HG02943 (cell line): ENCODE data around the gene HHATL.
"Not testable (repeated sequence)": the region's sequence is repeated elsewhere in the genome, so short reads cannot be mapped to it uniquely, and the experiment has no call there.

ENCODE experiments used
- ATAC-seq: cut with Tn5 transposase; IDR thresholded peaks from one replicate; pipeline ENCODE4 v1.9.1; 2021; ENCODE audit warnings: mild to moderate bottlenecking, low read depth, moderate library complexity; ENCODE audit not compliant: unreplicated experiment

Gene HHATL

DNA sequence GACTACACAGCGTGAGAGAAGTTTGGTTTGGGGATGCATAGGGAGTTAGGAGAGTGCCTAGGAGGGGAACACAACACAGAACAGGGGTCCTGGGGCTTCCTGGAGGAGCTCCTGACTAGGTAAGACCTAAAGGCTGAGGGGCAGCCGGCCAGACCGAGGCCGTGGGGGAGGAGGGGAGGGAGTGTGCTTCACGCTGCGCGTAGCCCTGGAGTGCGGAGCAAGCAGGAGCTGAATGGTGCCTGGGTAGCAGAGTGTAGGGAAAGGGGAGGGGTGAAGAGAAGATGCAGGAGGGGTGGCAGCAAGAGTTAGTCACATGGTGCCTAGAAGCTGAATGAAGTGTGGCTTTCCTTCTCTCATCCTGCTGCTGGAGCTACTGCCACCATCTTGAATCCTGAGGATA, 32.4 kb upstream of the HHATL start:
- no peak for ATAC-seq

DNA sequence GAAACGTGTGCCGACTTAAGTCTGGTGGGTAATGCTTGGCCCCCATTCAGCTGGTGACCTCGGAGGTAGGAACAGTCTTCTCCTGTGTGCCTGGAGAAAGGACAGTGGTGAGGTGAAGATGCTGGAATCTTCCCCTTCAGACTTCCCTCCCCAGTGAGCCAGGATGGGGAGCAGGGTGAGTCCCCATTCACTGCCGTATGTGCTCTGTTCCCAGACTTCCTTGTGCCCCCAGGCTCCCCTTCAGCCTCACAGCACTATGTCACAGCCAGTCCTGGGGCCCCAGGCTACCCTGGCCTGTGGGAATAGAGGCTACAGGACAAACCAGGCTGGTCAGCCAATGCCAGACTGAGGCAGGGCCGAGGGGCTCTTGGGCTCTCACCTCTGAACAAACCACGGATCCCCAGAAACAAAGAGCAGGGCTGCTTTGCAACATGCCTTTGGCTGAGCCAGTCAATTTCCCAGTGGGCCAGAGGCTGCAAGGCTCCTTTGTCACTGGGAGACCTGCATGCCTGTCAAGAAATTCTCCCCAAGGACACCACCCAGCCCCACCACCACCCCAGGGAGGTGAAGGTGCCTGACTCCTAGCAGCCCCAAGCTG, 31.8 kb upstream of the HHATL start:
- no peak for ATAC-seq

DNA sequence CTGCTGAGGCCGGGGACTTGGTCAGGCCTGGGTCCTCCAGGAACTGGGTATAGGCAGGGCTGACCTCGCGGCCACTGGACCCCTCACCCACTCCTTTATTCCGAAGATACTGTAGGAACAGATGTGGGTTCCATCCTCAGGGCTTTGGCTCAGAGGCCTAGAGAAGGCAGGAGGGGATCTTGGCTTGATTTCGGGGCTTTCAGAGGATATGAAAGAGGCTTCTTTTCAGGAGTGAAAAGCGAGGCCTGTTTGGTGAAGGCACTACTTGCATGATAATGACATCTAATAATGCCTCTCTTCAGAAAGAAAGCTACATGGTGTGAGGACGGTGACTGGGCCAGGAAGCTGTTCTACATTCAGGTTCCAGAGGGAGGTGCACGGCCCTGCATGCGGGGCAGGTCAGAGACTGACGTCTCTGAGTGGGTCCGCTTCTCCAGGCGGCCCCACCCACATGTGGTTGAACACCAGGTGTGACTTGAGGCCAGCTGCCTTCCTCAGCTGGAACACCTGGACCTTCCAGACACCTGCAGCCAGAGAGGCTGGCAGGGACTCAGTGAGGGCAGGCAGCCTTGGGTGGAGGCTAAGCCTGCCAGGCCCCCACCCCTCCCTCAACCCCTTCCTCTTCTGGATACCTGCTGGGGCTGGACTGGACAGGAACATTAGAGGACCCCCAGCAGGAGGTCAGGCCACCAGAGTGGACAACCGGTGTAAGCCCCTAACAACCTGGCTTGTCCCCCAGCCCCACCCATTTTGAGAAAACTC, 31.1 kb upstream of the HHATL start:
- ATAC-seq, result no peak

DNA sequence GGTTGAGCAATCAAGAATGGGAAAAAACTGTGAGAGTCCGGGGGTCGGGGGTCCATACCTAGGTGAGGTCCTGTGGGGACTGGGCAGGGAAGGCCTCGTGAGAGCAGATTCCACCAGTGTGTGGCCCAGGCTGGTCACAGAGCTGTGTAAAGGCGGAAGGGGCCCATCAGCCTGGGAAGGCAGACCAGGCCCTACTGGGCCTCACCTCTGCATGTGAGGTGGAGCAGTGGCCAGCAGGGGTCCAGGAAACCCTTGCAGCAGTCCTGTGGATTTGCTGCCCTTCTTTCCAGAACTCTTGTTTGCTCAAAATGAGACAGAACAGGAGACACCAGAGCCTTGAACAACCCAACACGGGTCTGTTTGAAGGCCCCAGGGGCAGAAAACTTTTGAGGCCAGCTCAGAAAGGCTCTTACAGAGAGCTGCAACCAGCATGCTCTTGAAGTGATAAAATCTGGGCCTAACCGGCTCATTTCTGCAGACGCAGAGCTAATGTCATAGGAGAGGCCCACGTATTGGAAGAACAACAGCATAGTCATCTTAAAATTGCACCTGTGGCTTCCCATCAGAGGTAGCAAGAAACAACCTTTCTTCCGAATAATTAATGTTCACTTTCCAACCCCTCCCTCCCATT, 30.3 kb upstream of the HHATL start:
- ATAC-seq, result no peak

DNA sequence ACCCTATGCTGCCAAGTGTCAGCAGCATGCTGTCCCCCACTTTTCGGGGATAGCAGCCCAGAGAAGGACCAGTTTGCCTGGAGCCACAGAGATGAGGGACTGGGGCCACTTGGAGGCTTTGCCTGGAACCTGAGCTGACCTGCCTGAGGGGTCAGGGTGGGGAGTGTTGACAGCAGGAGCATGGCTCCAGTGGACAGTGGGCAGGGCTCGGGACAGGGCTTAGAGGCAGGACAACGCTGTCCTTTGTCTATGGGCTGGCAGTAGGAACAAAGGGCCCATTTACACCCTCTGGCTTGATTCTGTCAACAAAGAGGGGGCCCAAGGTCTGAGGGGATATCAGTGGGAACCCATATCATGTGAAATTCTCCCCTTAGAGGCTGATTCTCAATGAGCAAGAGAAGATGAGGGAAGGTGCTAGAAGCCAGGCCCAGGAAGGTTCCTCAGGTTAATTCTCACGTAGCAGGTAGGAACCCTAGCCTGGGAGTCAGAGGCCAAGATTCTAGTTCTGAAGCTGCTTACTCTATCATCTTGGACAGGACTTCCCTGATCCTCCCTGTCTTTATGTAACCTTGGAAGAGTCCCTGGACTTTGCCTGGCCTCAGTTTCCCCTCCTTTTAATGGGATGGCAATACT, 29.7 kb upstream of the HHATL start:
- ATAC-seq, result no peak

DNA sequence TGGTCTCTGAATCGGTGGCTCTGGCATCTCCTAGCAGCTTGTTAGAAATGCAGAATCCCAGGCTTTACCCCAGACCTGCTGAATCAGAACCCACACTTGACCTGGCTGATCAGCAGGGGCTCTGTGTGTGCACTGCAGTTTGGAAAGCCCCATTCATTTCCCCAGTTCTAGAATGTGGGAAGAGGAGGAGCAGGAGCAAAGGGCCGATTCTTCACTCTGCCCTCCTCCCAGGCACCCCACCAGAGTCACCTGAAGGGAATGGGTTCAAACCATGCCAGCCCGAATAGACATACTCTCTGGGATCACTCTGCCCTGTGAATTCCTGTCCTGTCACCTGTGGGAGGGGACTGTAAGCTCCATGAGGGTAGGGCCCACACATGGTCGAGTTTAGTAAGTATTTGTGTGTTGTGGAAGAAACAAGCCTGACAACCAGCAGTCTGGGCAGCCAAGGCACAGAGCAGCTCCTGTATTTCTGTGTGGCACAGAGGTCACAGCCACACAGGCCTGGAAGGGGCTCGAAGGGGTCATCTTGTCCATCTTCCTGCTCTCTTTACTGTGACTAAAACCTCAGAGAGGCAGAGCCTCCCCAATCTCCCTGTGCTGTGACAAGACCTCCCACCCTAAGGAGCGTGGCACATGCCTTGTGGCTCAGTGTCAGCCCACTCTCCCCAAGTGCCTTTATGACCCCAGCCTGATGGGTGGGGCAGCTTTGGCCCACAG, 29.0 kb upstream of the HHATL start:
- no peak for ATAC-seq

DNA sequence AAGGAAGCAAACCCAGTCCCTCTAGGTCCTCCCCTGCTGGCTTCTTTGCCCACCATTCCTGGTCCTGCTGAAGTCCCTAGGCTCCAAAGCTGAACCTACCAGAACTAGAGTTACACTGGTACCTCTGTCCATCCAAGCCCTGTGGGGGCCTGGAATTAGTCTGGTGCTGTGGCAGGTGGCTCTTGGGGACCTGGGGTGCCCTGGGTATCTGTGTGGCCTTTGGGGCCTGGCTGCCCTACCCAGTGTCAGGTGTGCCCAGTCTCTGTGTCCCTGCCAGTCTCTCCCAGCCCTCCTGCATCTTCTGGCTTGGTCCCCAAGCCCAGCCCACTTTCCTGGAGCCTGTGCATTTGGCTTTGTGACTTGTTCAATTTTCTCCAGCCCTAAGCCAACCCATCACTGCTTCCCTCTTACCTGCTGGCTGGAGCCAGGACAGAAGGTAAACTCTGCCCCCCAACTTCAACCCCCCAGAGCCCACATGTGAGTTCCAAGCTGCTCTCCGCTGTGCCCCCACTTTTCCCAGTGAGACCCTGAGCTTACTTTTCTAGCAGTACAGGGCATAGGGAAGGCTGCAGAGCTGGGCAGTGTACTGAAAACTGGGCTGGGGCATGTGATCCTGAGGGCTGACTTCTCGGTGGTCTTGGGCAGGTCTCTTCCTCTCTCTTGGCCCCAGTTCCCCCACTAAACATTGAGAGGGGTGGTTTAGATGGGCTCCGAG, 28.3 kb upstream of the HHATL start:
- no peak for ATAC-seq

DNA sequence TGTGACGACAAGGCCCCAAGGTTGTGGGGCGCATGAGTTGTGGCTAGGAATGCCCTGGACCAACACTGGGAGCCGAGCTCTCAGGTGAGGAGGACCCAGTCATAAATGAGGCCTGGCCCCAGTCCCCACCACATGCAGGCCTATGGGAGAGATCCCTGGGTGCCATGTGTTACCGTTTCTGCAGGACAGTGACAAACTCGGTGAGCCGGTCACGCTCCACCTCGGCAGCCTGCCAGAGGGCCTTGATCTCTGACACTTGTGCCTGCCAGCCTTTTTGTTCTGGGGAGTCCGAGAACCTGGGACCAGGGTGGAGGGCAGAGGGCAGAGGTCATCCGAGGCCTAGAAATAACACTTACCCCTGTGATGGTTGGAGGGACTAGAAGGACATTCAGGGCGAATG, 27.7 kb upstream of the HHATL start:
- ATAC-seq, result no peak

DNA sequence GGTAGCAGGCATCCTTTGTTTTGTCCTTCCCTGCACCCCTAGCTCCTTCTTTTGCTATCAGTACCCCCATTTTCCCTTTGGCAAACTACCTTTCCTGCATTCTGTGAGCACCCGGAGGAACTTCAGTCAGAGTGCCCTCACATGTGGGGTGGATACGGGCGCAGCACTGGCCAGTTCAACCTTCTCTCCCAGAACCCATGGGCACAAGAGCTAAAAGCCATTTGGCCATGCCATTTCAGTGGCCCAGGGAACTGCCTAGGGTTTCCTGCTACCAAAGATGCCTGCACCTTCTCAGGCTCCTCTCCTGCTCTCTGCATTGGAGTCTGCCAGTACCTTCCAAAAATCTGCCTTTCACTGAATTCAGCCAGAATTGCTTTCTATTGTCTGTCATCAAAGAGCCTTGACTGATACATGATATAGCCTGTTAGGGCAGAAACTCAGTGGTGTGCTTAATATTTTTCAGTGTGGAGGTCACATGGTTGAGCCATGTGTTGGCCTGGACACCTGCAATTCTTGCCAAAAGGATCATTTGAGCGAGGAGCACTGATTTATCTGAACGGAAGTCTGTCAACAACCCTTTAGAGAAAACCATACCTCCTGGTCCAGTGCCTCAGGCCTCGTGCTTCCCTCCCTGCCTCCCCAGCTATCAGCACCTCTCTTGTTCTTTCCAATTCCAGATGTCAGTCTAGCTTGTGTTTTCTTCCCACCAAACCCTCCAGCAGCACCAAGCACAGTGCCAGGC, 27.0 kb upstream of the HHATL start:
- no peak for ATAC-seq

DNA sequence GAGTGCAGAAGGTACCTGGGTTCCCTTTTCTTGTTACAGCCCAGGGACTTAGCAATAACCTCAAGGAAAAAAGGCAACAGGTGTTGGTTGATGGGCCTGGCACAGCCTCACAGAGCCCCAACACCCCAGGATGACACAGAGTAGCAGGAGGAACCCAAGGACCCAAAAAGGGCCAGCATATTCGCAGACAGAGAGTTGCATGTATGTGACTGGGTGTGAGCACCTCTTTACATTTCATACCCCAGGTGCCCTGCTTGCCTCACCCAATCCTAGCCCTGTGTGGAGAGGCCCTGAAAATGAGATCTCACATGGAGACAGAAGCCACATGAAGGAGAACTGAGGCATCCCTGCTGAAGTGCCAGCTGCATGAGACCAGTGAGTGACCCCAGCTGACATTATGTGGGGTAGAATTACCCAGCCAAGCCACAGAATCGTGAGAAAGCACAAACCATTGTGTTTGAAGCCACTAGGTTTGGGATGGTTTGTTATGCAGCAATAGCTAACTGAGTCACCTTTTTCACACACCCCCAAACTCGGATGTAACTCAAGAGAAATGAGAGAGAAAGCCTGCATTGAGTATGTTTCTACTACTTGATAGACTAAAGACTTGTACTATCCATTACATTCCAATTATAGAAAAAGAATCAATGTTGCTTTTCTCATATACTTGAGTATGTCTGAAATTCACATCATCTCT, 26.2 kb upstream of the HHATL start:
- no peak for ATAC-seq

DNA sequence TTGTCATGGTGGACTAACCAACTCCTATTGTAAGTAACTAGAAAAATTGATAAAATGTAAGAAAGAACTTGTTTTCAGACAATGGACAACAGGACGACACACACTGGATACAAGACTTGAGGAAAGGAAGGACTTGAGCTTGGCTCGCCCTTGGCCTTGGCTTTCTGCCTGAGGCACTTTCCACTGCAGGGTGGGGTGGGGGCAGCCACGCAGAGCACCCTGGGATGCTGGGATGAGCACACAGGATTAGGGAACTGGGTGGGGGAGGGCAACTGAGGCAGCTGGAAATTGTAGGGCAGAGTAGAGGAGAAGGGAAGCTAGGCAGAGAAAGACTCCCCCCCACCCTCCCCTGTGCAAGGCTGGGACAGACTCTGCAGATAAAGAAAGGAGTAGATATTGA, 25.5 kb upstream of the HHATL start:
- ATAC-seq, result no peak

DNA sequence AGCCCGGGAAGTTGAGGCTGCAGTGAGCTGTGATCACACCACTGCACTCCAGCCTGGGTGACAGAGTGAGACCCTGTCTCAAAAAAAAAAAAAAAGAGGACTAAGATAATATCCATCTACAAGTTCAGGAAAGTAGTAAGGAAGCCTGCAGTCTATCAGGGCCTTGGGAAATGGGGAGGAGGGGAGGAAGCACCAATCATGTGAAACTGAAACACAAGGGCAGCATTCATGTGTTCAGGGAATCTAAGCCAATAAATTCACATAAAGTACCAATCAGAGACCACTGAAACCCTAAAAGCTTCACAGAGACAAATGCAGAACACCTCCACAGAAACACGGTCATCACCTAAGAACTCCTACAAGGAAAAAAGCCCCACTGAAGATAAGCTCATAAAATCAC, 22.9 kb upstream of the HHATL start:
- ATAC-seq, result no peak

DNA sequence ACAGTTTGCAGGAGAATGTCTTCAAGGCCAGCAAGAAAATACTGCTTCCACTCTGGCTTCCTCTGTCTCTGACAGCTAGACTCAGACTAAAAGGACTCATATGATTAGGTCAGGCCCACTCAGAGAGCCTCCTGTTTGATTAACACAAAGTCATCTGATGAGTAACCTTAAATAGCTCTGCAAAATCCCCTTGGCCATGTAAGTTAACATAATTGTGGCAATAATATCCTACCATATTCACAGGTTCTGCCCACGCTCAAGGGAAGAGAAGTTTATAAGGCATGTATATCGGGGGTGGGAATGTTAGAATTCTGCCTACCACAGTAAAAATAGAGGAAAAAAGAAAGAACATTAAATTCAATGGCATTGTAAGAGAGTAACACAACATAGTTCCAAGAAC, 20.6 kb upstream of the HHATL start:
- no peak for ATAC-seq

DNA sequence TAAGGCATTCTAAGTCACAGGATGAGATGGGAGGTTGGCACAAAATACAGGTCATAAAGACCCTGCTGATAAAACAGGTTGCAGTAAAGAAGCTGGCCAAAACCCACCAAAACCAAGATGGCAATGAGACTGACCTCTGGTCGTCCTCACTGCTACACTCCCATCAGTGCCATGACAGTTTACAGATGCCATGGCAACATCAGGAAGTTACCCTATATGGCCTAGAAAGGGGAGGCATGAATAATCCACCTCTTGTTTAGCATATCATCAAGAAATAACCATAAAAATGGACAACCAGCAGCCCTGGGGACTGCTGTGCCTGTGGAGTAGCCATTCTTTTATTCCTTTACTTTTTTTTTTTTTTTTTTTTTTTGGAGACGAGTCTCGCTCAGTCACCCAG, 19.8 kb upstream of the HHATL start:
- ATAC-seq, result not testable (repeated sequence)

DNA sequence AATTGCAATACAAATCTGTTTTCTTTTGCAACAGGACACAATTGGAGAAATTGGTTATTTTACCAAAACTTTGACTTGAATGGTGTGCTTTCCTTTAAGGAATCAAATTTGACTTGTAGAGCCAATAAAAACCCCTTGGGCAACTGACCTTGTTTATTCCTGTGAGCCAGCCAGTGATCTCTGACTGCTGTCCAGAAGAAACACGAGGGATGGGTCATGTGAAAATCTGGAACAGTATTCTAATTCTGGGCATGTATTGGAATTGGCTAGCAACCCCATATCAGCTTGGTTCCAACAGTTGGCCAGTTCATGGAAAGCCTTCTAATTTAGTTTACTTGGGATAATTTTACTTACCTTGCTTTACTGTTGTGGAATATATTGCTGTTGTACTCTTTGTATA, 19.1 kb upstream of the HHATL start:
- no peak for ATAC-seq

DNA sequence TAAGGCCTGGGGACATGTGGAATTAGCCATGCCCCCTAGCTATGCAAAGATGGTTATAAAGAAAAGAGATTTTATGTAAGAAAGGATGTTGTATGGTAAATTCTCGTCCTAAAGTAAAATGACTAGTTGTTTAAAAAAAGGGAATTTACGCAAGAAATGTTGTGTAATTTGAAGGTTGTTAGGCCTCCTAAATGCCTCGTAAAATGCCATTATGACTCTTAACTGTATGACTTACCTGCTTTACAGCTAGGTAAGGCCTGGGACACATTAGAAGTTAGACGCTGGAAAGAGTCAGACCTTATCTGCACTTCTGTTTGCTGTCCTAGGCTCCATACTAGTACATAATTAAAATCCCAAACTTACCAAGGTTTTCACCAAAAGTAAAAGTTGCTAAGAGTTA, 17.5 kb upstream of the HHATL start:
- no peak for ATAC-seq

DNA sequence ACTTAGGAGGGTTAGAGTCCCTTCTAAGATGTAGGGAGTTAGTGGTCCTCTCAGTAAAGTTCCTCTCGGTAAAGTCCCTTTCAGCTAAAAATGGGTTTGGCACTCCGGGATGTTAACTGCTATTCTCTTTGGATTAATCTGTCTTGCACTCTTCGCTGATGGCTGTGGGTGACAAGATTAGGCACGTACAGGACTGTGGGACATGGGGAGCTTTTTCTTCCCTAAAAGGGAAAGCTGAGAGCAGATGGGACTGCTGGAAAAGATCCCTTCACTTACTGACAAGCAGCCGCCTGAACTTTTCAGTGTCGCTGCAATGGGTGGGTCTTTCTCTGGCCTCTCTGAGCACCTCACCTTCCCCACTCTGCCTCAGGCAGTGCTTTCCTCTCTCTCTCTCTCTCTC, 16.4 kb upstream of the HHATL start:
- no peak for ATAC-seq

DNA sequence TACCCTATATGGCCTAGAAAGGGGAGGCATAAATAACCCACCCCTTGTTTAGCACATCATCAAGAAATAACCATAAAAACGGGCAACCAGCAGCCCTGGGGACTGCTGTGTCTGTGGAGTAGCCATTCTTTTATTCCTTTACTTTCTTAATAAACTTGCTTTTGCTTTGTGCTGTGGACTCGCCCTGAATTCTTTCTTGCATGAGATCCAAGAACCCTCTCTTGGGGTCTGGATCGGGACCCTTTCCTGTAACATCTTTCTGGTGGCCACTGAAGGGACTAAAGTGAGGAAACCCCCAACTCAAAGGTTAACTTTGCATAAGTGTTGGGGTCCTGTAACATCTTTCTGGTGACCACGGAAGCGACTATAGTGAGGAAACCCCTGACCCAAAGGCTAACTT, 15.7 kb upstream of the HHATL start:
- no peak for ATAC-seq

DNA sequence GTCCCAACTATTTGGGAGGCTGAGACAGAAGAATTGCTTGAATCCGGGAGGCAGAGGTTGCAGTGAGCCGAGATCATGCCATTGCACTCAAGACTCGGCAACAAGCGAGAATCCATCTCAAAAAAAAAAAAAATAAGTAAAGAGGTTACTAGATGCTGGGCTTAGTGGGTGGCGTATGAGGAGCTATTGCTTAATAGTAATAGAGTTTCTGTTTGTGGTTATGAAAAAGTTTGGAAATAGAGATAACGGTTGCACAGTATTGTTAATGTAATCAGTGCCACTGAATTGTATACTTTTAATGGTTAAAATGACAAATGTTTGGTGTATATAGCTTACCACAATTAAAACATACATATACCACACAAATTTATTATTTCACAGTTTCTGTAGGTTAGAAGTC, 14.7 kb upstream of the HHATL start:
- no peak for ATAC-seq
